ENCODE measurements around the gene PTCH1. TPM values are rescaled to one million over a fixed set of nuclear protein-coding genes. Genes with fewer than 3 reads are reported as not detected.

PTCH1 gene
- total RNA-seq, 1 experiment from 2014 or later: 33.4 TPM

DNA sequence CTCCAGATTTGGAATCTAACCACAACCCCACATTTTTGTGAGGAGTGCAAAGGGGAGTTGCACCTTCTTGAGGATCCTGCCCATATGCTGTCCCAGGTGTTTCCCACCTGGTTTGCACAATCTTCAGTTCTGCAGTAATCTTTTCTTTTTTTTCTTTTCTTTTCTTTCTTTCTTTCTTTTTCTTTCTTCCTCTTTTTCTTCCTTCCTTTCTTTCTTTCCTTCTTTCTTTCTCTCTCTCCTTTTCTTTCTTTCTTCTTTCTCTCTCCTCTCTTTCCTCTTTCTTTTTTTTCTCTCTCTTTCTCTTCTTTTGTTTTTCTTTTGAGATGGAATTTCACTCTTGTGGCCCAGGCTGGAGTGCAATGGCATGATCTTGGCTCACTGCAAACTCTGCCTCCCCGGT, 109.2 kb downstream of the PTCH1 start:
- Histone ChIP-seq H2AFZ (no peak overlapping the region), H4K20me1 (ENCODE audit: insufficient read depth) (no peaks in the 10 kb centered on the region), H3K4me1 (replicated peaks; ENCODE audit: insufficient read depth) (peaks cover 17% of the 10 kb centered on the region), H3K4me3 (no peak overlapping the region), H3K9me2 (ENCODE audit: insufficient read depth) (no peaks in the 10 kb centered on the region), H3F3A (ENCODE audit: insufficient read depth, low read depth) (peaks cover 14% of the 10 kb centered on the region; the same call in 1 of the 2 replicates), H3K27me3 (ENCODE audit: insufficient read depth, low read depth) (no peaks in the 10 kb centered on the region), H3K79me2 (ENCODE audit: low read depth) (no peaks in the 10 kb centered on the region), H3K4me2 (no peak overlapping the region), H3K36me3 (ENCODE audit: low read depth) (no peaks in the 10 kb centered on the region), H3K27ac (no peak overlapping the region), H3K9me3 (ENCODE audit: insufficient read depth, low read depth) (no peaks in the 10 kb centered on the region; the same call in 1 of the 2 replicates)
- ChIA-PET POLR2A (ENCODE audit: unreplicated experiment) (no interaction called here), CTCF (no interaction called here)
- DNase-seq: no peak
- TF ChIP-seq CTCF (conservative IDR thresholded peaks at IDR 0.05): no peak
- no peak for TF ChIP-seq EZH2 (IDR thresholded peaks at IDR 0.05; ENCODE audit: low read depth)
- BruUV-seq (replicated peaks): no TSS peak
- intact Hi-C loops (cut with micrococcal nuclease; ENCODE audit: unreplicated experiment): no loop called here

GRCh38 chr9:95406121-95406520, 110.7 kb downstream of the PTCH1 start:
- H3F3A ChIP-seq (ENCODE audit: insufficient read depth, low read depth): peaks cover 14% of the 10 kb centered on the region; the same call in 1 of the 2 replicates
- H3K36me3 ChIP-seq (ENCODE audit: low read depth): no peaks in the 10 kb centered on the region
- no TSS peak for BruUV-seq (replicated peaks)
- H3K4me1 ChIP-seq (replicated peaks; ENCODE audit: insufficient read depth): peaks cover 17% of the 10 kb centered on the region
- H3K27me3 ChIP-seq (ENCODE audit: insufficient read depth, low read depth): no peaks in the 10 kb centered on the region
- TF ChIP-seq CTCF (conservative IDR thresholded peaks at IDR 0.05) (no peak), EZH2 (IDR thresholded peaks at IDR 0.05; ENCODE audit: low read depth) (no peak)
- no peak overlapping the region for H2AFZ ChIP-seq
- POLR2A ChIA-PET (ENCODE audit: unreplicated experiment): no interaction called here
- H3K9me2 ChIP-seq (ENCODE audit: insufficient read depth): no peaks in the 10 kb centered on the region
- intact Hi-C loops (cut with micrococcal nuclease; ENCODE audit: unreplicated experiment): no loop called here
- DNase-seq: no peak
- no peak overlapping the region for H3K4me3 ChIP-seq
- CTCF ChIA-PET: no interaction called here
- no peak overlapping the region for H3K27ac ChIP-seq
- H3K79me2 ChIP-seq (ENCODE audit: low read depth): no peaks in the 10 kb centered on the region
- H4K20me1 ChIP-seq (ENCODE audit: insufficient read depth): no peaks in the 10 kb centered on the region
- no peak overlapping the region for H3K4me2 ChIP-seq
- no peaks in the 10 kb centered on the region; the same call in 1 of the 2 replicates for H3K9me3 ChIP-seq (ENCODE audit: insufficient read depth, low read depth)

GRCh38 chr9:95399261-95399660, 117.5 kb downstream of the PTCH1 start:
- H3K4me3 ChIP-seq: no peak overlapping the region
- TF ChIP-seq EZH2 (IDR thresholded peaks at IDR 0.05; ENCODE audit: low read depth): no peak
- TF ChIP-seq CTCF (conservative IDR thresholded peaks at IDR 0.05): no peak
- H3K9me2 ChIP-seq (ENCODE audit: insufficient read depth): no peaks in the 10 kb centered on the region
- H3K27me3 ChIP-seq (ENCODE audit: insufficient read depth, low read depth): no peaks in the 10 kb centered on the region
- no peak overlapping the region for H2AFZ ChIP-seq
- CTCF ChIA-PET: no interaction called here
- no peak for DNase-seq
- H3K9me3 ChIP-seq (ENCODE audit: insufficient read depth, low read depth): peaks cover 12% of the 10 kb centered on the region
- H3F3A ChIP-seq (ENCODE audit: insufficient read depth, low read depth): no peaks in the 10 kb centered on the region
- H3K79me2 ChIP-seq (ENCODE audit: low read depth): no peaks in the 10 kb centered on the region
- BruUV-seq (replicated peaks): no TSS peak
- no peaks in the 10 kb centered on the region for H3K4me1 ChIP-seq (replicated peaks; ENCODE audit: insufficient read depth)
- intact Hi-C loops (cut with micrococcal nuclease; ENCODE audit: unreplicated experiment): no loop called here
- no peak overlapping the region for H3K4me2 ChIP-seq
- H3K36me3 ChIP-seq (ENCODE audit: low read depth): peaks cover 6% of the 10 kb centered on the region
- no peaks in the 10 kb centered on the region for H4K20me1 ChIP-seq (ENCODE audit: insufficient read depth)
- no peak overlapping the region for H3K27ac ChIP-seq
- POLR2A ChIA-PET (ENCODE audit: unreplicated experiment): no interaction called here

Other genes starting within 250 kb of the PTCH1 start
- gene FANCC, start 199.3 kb downstream of the PTCH1 start, total RNA-seq (2021): 31.5 and 44.7 TPM in 2 replicates

Data from PC-9 (cell line).